Mesendoderm (in vitro differentiated cells): ENCODE measurements around the gene PRKAR1B.

Experiments used
- DNase-seq: peaks from one replicate; pipeline ENCODE4 v3.0.0; 2013
- H2AK5ac ChIP-seq: 2 replicates; pipeline ENCODE4 v1.6.1; 2013; ENCODE audit warnings: low read length, inconsistent platforms
- H2BK120ac ChIP-seq: 2 replicates; pipeline ENCODE4 v1.6.1; 2013; ENCODE audit warnings: low read depth, mild to moderate bottlenecking, low read length, moderate library complexity, mixed read lengths
- H2BK15ac ChIP-seq: replicated peaks from 2 replicates; pipeline ENCODE4 v1.6.1; 2013; ENCODE audit warnings: low read depth, mild to moderate bottlenecking, moderate library complexity
- H2BK5ac ChIP-seq: 2 replicates; pipeline ENCODE4 v1.6.1; 2013; ENCODE audit warnings: low read length, inconsistent platforms
- H3K18ac ChIP-seq: 2 replicates; pipeline ENCODE4 v1.6.1; 2013; ENCODE audit warnings: mild to moderate bottlenecking, low read length, mixed read lengths
- H3K23ac ChIP-seq: one replicate; pipeline ENCODE4 v1.6.1; 2013; ENCODE audit warnings: low read length
- H3K27ac ChIP-seq: 2 replicates; pipeline ENCODE4 v1.5.1; 2013; ENCODE audit warnings: low read depth, mild to moderate bottlenecking, inconsistent platforms, low read length, moderate library complexity
- H3K27me3 ChIP-seq: 2 replicates; pipeline ENCODE4 v1.6.1; 2013; ENCODE audit warnings: low read length, control low read depth, mild to moderate bottlenecking, inconsistent platforms; ENCODE audit not compliant: insufficient read depth, poor library complexity
- H3K36me3 ChIP-seq: 2 replicates; pipeline ENCODE4 v1.6.1; 2013; ENCODE audit warnings: low read length, inconsistent platforms; ENCODE audit not compliant: control insufficient read depth, insufficient read depth
- H3K4ac ChIP-seq: one replicate; pipeline ENCODE4 v1.6.1; 2013; ENCODE audit warnings: low read depth, mild to moderate bottlenecking, low read length, moderate library complexity
- H3K4me1 ChIP-seq: 2 replicates; pipeline ENCODE4 v1.6.1; 2013; ENCODE audit warnings: low read depth, low read length, inconsistent platforms; ENCODE audit not compliant: control insufficient read depth
- H3K4me2 ChIP-seq: 2 replicates; pipeline ENCODE4 v1.6.1; 2013; ENCODE audit warnings: low read length
- H3K4me3 ChIP-seq: 2 replicates; pipeline ENCODE4 v1.5.1; 2013; ENCODE audit warnings: mild to moderate bottlenecking, low read length
- H3K56ac ChIP-seq: one replicate; pipeline ENCODE4 v1.6.1; 2013; ENCODE audit warnings: low read length
- H3K79me1 ChIP-seq: 2 replicates; pipeline ENCODE4 v1.6.1; 2013; ENCODE audit warnings: low read length, inconsistent platforms
- H3K79me2 ChIP-seq: 2 replicates; pipeline ENCODE4 v1.6.1; 2013; ENCODE audit warnings: mild to moderate bottlenecking, low read length; ENCODE audit not compliant: control insufficient read depth, insufficient read depth
- H3K9ac ChIP-seq: 2 replicates; pipeline ENCODE4 v1.6.1; 2013; ENCODE audit warnings: low read length, inconsistent platforms
- H4K5ac ChIP-seq: one replicate; pipeline ENCODE4 v1.6.1; 2013; ENCODE audit warnings: low read length
- H4K8ac ChIP-seq: one replicate; pipeline ENCODE4 v1.6.1; 2013; ENCODE audit warnings: low read depth, mild to moderate bottlenecking, control low read depth, low read length, moderate library complexity
- WGBS: extraction: QIAGEN DNeasy Blood & Tissue Kit; methylation state at CpG from one replicate; pipeline ENCODE4 v1.1.7; 2013; ENCODE audit warnings: low lambda C conversion rate, missing lambda C conversion rate; ENCODE audit not compliant: insufficient coverage; ENCODE audit errors: extremely low coverage; 5-methylcytosine and 5-hydroxymethylcytosine counted together

Gene PRKAR1B

GRCh38 chr7:571718-572415 is 155.2 kb downstream of the PRKAR1B start:
- Histone ChIP-seq H3K27me3 (no peaks in the 10 kb centered on the region), H2BK120ac (no peak overlapping the region), H3K36me3 (no peaks in the 10 kb centered on the region), H3K79me1 (no peaks in the 10 kb centered on the region), H2AK5ac (no peak overlapping the region), H3K79me2 (no peaks in the 10 kb centered on the region), H3K56ac (no peak overlapping the region), H4K5ac (no peak overlapping the region), H2BK15ac (no peak overlapping the region), H3K23ac (no peak overlapping the region), H3K9ac (no peak overlapping the region), H3K4ac (no peak overlapping the region), H3K18ac (no peak overlapping the region), H3K4me1 (no peaks in the 10 kb centered on the region), H3K4me3 (no peak overlapping the region), H2BK5ac (no peak overlapping the region), H4K8ac (no peak overlapping the region), H3K4me2 (no peak overlapping the region), H3K27ac (no peak overlapping the region)
- no CpG with 5 or more reads among the region's 38 CpGs for WGBS
- DNase-seq = no peak

- Histone ChIP-seq H3K9ac (no peak overlapping the region), H3K27me3 (no peaks in the 10 kb centered on the region), H3K36me3 (no peaks in the 10 kb centered on the region), H2BK15ac (no peak overlapping the region), H3K4me1 (no peaks in the 10 kb centered on the region), H3K4ac (no peak overlapping the region), H3K79me2 (no peaks in the 10 kb centered on the region), H3K27ac (no peak overlapping the region), H4K5ac (no peak overlapping the region), H3K23ac (no peak overlapping the region), H3K56ac (no peak overlapping the region), H3K4me2 (no peak overlapping the region), H3K4me3 (no peak overlapping the region), H3K18ac (no peak overlapping the region), H2BK5ac (no peak overlapping the region), H2BK120ac (no peak overlapping the region), H3K79me1 (no peaks in the 10 kb centered on the region), H4K8ac (no peak overlapping the region), H2AK5ac (no peak overlapping the region)
- WGBS = no CpG with 5 or more reads among the region's 33 CpGs
- no peak for DNase-seq
Observed at GRCh38 chr7:571096-571717, 155.9 kb downstream of the PRKAR1B start.

- H2BK15ac ChIP-seq = no peak overlapping the region
- H2BK120ac ChIP-seq = no peak overlapping the region
- H3K56ac ChIP-seq = no peak overlapping the region
- H3K4me3 ChIP-seq = no peak overlapping the region
- no peak overlapping the region for H3K18ac ChIP-seq
- H3K27me3 ChIP-seq = no peaks in the 10 kb centered on the region
- no peak overlapping the region for H4K8ac ChIP-seq
- no peaks in the 10 kb centered on the region for H3K79me2 ChIP-seq
- H3K4ac ChIP-seq = no peak overlapping the region
- H2BK5ac ChIP-seq = no peak overlapping the region
- no peak overlapping the region for H3K23ac ChIP-seq
- no CpG with 5 or more reads among the region's 14 CpGs for WGBS
- H2AK5ac ChIP-seq = no peak overlapping the region
- DNase-seq = no peak
- H3K79me1 ChIP-seq = no peaks in the 10 kb centered on the region
- H3K4me1 ChIP-seq = no peaks in the 10 kb centered on the region
- no peak overlapping the region for H3K4me2 ChIP-seq
- H3K36me3 ChIP-seq = no peaks in the 10 kb centered on the region
- H3K9ac ChIP-seq = no peak overlapping the region
- H4K5ac ChIP-seq = no peak overlapping the region
- H3K27ac ChIP-seq = no peak overlapping the region
Observed at GRCh38 chr7:570801-571070, 156.3 kb downstream of the PRKAR1B start.

GRCh38 chr7:569996-570800 is 156.9 kb downstream of the PRKAR1B start:
- H3K79me2 ChIP-seq = no peaks in the 10 kb centered on the region
- WGBS = no CpG with 5 or more reads among the region's 40 CpGs

GRCh38 chr7:569071-569855 is 157.8 kb downstream of the PRKAR1B start:
- Histone ChIP-seq H3K27me3 (no peaks in the 10 kb centered on the region), H3K18ac (no peak overlapping the region), H3K4me3 (no peak overlapping the region), H2BK120ac (no peak overlapping the region), H3K27ac (no peak overlapping the region), H3K4me1 (no peaks in the 10 kb centered on the region), H4K5ac (no peak overlapping the region), H3K36me3 (no peaks in the 10 kb centered on the region), H3K23ac (no peak overlapping the region), H3K56ac (no peak overlapping the region), H3K79me1 (no peaks in the 10 kb centered on the region), H2AK5ac (no peak overlapping the region), H3K9ac (no peak overlapping the region), H3K4ac (no peak overlapping the region), H2BK5ac (no peak overlapping the region), H4K8ac (no peak overlapping the region), H3K79me2 (no peaks in the 10 kb centered on the region), H2BK15ac (no peak overlapping the region), H3K4me2 (no peak overlapping the region)
- no peak for DNase-seq
- WGBS = no CpG with 5 or more reads among the region's 30 CpGs

More at GRCh38 chr7:569996-570800, 156.9 kb downstream of the PRKAR1B start:
- no peak overlapping the region for H3K18ac ChIP-seq
- no peak overlapping the region for H2BK5ac ChIP-seq
- H3K4ac ChIP-seq = no peak overlapping the region
- no peak overlapping the region for H3K27ac ChIP-seq
- no peak overlapping the region for H4K8ac ChIP-seq
- no peak for DNase-seq
- H3K4me3 ChIP-seq = no peak overlapping the region
- no peaks in the 10 kb centered on the region for H3K36me3 ChIP-seq
- H4K5ac ChIP-seq = no peak overlapping the region
- H3K27me3 ChIP-seq = no peaks in the 10 kb centered on the region
- H3K56ac ChIP-seq = no peak overlapping the region
- no peak overlapping the region for H3K23ac ChIP-seq
- H2BK120ac ChIP-seq = no peak overlapping the region
- no peaks in the 10 kb centered on the region for H3K79me1 ChIP-seq
- H3K9ac ChIP-seq = no peak overlapping the region
- no peaks in the 10 kb centered on the region for H3K4me1 ChIP-seq
- H2AK5ac ChIP-seq = no peak overlapping the region
- no peak overlapping the region for H3K4me2 ChIP-seq
- H2BK15ac ChIP-seq = no peak overlapping the region
